OCI-LY1 (cell line): Measurements from ENCODE around the gene SLC12A3.

ENCODE experiments used
- H2AFZ ChIP-seq: fragments of 200-600 bp; sonication (generic), shearing (Covaris generic); 2 replicates; pipeline ENCODE4 v1.6.0; 2014; ENCODE audit warnings: antibody characterized with exemption, mild to moderate bottlenecking, low read length
- H3F3A ChIP-seq: fragments of 200-600 bp; sonication (generic), shearing (Covaris generic); 2 replicates; pipeline ENCODE4 v1.6.0; 2014; ENCODE audit warnings: mild to moderate bottlenecking, antibody characterized with exemption, low read length, moderate library complexity; ENCODE audit not compliant: insufficient read depth
- H3K27ac ChIP-seq: fragments of 200-600 bp; sonication (generic); 2 replicates; pipeline ENCODE4 v1.5.1; 2014; ENCODE audit warnings: low read length, mixed run types, mild to moderate bottlenecking, low read depth; ENCODE audit not compliant: poor library complexity, severe bottlenecking
- H3K27me3 ChIP-seq: fragments of 200-600 bp; sonication (generic); 2 replicates; pipeline ENCODE4 v1.6.0; 2014; ENCODE audit warnings: antibody characterized with exemption, mild to moderate bottlenecking, low read length, moderate library complexity; ENCODE audit not compliant: insufficient read depth
- H3K36me3 ChIP-seq: fragments of 200-600 bp; sonication (generic); 2 replicates; pipeline ENCODE4 v1.6.1; 2014; ENCODE audit warnings: mild to moderate bottlenecking, antibody characterized with exemption, low read length, moderate library complexity, mixed read lengths; ENCODE audit not compliant: insufficient read depth
- H3K4me1 ChIP-seq: fragments of 200-600 bp; sonication (generic); 2 replicates; pipeline ENCODE4 v1.5.1; 2014; ENCODE audit warnings: mild to moderate bottlenecking, low read length, moderate library complexity; ENCODE audit not compliant: insufficient read depth, severe bottlenecking
- H3K4me2 ChIP-seq: fragments of 200-600 bp; sonication (generic), shearing (Covaris generic); 2 replicates; pipeline ENCODE4 v1.6.1; 2014; ENCODE audit warnings: low read length
- H3K4me3 ChIP-seq: fragments of 200-600 bp; sonication (generic); 2 replicates; pipeline ENCODE4 v1.5.1; 2014; ENCODE audit warnings: low read length, low read depth, mild to moderate bottlenecking, mixed read lengths; ENCODE audit not compliant: poor library complexity, severe bottlenecking
- H3K79me2 ChIP-seq: fragments of 200-600 bp; shearing (Covaris generic); 2 replicates; pipeline ENCODE4 v1.6.1; 2016; ENCODE audit warnings: mixed run types, low read length, mixed read lengths; ENCODE audit not compliant: insufficient read depth
- H3K9ac ChIP-seq: fragments of 200-600 bp; sonication (generic), shearing (Covaris generic); 2 replicates; pipeline ENCODE4 v1.6.1; 2014; ENCODE audit warnings: mild to moderate bottlenecking, low read length, mixed read lengths
- H3K9me2 ChIP-seq: fragments of 200-600 bp; sonication (generic), shearing (Covaris generic); 2 replicates; pipeline ENCODE4 v1.6.1; 2014; ENCODE audit warnings: low read depth, mild to moderate bottlenecking, low read length, mixed read lengths
- H3K9me3 ChIP-seq: fragments of 200-600 bp; shearing (Covaris generic); 2 replicates; pipeline ENCODE4 v1.6.1; 2014; ENCODE audit warnings: low read length, mixed read lengths
- H4K20me1 ChIP-seq: fragments of 200-600 bp; sonication (generic), shearing (Covaris generic); 2 replicates; pipeline ENCODE4 v1.6.0; 2016; ENCODE audit warnings: mild to moderate bottlenecking, low read length; ENCODE audit not compliant: insufficient read depth
- CTCF ChIP-seq: fragments of 200-600 bp; sonication (generic), shearing (Covaris generic); IDR thresholded peaks from 2 replicates; pipeline ENCODE4 v1.5.1; 2017; ENCODE audit warnings: mild to moderate bottlenecking, antibody characterized with exemption, low read length, moderate library complexity, mixed read lengths
- EZH2 ChIP-seq: fragments of 200-600 bp; sonication (generic), shearing (Covaris generic); IDR thresholded peaks from 2 replicates; pipeline ENCODE4 v1.8.0; 2017; ENCODE audit warnings: borderline replicate concordance, mixed run types, mild to moderate bottlenecking, antibody characterized with exemption, low read length, moderate library complexity, mixed read lengths

SLC12A3 gene

DNA sequence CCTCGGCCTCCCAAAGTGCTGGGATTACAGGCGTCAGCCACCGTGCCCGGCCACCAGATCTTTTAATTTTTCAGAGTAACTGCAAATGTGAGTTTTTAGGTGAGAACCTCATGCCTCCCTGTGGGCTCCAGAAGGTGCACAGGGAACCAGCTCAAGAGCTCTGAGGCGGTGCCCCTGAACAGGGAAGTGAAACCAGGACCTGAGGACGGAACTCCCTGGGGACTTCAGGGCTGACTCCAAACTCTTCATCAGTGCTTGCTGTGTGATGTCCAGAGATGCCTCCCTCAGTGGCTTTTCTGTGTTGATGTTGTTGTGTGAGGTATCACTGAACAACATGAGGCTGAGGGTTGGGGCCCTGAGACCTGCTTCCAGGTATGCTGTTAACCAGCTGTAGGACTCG, 23.8 kb downstream of the SLC12A3 start:
- H3K27ac ChIP-seq, result no peak overlapping the region
- no peak overlapping the region for H3K9ac ChIP-seq
- no peaks in the 10 kb centered on the region for H3F3A ChIP-seq
- H3K9me3 ChIP-seq, result no peaks in the 10 kb centered on the region
- H3K9me2 ChIP-seq, result no peaks in the 10 kb centered on the region
- no peaks in the 10 kb centered on the region for H3K79me2 ChIP-seq
- H3K4me2 ChIP-seq, result 0 out of 2 replicates have a peak overlapping the region, but pooled peaks have one; percentile 2
- H4K20me1 ChIP-seq, result no peaks in the 10 kb centered on the region
- no peak for TF ChIP-seq CTCF
- no peak for TF ChIP-seq EZH2
- H3K27me3 ChIP-seq, result peaks cover 6% of the 10 kb centered on the region; the same call in 1 of the 2 replicates
- H2AFZ ChIP-seq, result no peak overlapping the region
- H3K4me3 ChIP-seq, result no peak overlapping the region
- H3K4me1 ChIP-seq, result peaks cover 9% of the 10 kb centered on the region
- no peaks in the 10 kb centered on the region for H3K36me3 ChIP-seq

DNA sequence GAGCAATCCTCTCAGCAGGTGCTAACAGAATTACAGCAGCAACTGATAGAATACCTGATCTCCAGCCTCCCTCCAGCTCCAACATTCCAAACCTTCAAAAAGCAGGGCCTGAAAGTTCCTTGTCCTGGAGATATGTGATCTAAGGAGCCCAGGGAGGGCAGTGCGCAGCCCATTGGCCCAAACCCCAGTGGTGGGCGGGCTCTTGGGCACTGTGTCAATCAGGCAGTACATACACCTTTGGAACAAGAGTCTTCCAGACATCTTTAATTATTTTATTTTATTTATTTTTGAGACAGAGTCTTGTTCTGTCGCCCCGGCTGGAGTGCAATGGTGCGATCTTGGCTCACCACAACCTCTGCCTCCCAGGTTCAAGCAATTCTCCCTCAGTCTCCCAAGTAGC, 24.2 kb downstream of the SLC12A3 start:
- no peaks in the 10 kb centered on the region for H3K9me2 ChIP-seq
- no peak overlapping the region for H2AFZ ChIP-seq
- H3K4me2 ChIP-seq, result 0 out of 2 replicates have a peak overlapping the region, but pooled peaks have one; percentile 2
- no peaks in the 10 kb centered on the region for H4K20me1 ChIP-seq
- no peaks in the 10 kb centered on the region for H3K36me3 ChIP-seq
- no peaks in the 10 kb centered on the region for H3K79me2 ChIP-seq
- no peak overlapping the region for H3K4me3 ChIP-seq
- peaks cover 6% of the 10 kb centered on the region; the same call in 1 of the 2 replicates for H3K27me3 ChIP-seq
- peaks cover 9% of the 10 kb centered on the region for H3K4me1 ChIP-seq
- no peaks in the 10 kb centered on the region for H3K9me3 ChIP-seq
- no peak overlapping the region for H3K9ac ChIP-seq
- H3F3A ChIP-seq, result no peaks in the 10 kb centered on the region
- TF ChIP-seq CTCF, result no peak
- no peak overlapping the region for H3K27ac ChIP-seq

- no peaks in the 10 kb centered on the region for H3K79me2 ChIP-seq
- peaks cover 6% of the 10 kb centered on the region; the same call in 1 of the 2 replicates for H3K27me3 ChIP-seq
- no peak for TF ChIP-seq CTCF
- no peak for TF ChIP-seq EZH2
- H3K27ac ChIP-seq, result no peak overlapping the region
- no peaks in the 10 kb centered on the region for H3K36me3 ChIP-seq
- H3K9ac ChIP-seq, result no peak overlapping the region
- H3K9me3 ChIP-seq, result no peaks in the 10 kb centered on the region
- H4K20me1 ChIP-seq, result no peaks in the 10 kb centered on the region
- no peaks in the 10 kb centered on the region for H3F3A ChIP-seq
- H3K4me2 ChIP-seq, result no peak overlapping the region
- H2AFZ ChIP-seq, result no peak overlapping the region
- no peak overlapping the region for H3K4me3 ChIP-seq
- H3K9me2 ChIP-seq, result no peaks in the 10 kb centered on the region
- peaks cover 9% of the 10 kb centered on the region for H3K4me1 ChIP-seq
Measured at GRCh38 chr16:56891685-56892084, 26.7 kb downstream of the SLC12A3 start.
